Measurements from ENCODE around the gene RACK1. TPM values are rescaled to one million over a fixed set of nuclear protein-coding genes. Genes with fewer than 3 reads are reported as not detected.

Gene RACK1
- polyA plus RNA-seq, 2 of the 4 experiments (the other 2 are of a cell fraction) = 2,590 to 3,139 TPM

DNA sequence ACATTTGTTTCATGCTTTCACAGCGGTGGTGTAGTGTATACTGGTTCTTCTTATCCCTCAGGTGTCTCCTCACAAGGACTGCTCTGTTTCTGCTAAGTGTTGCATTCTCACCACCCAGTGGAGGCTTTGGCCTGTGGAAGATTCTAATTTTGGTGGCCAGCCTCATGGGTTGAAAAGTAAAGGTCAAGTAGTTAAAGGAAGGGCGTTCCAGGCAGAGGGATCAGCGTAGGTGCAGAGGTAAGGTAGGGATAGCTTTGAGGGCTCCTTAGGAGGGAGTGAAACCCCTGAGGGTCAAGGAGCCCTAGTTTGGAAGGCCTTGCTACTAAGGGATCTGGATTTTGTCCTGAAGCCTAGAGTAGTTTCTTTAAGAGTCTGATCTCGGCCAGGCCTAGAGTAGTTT, 4.6 kb upstream of the RACK1 start (continued):
- no peak for TF ChIP-seq MAZ (IDR thresholded peaks at IDR 0.05; ENCODE audit: borderline replicate concordance, low read depth, low read length)

DNA sequence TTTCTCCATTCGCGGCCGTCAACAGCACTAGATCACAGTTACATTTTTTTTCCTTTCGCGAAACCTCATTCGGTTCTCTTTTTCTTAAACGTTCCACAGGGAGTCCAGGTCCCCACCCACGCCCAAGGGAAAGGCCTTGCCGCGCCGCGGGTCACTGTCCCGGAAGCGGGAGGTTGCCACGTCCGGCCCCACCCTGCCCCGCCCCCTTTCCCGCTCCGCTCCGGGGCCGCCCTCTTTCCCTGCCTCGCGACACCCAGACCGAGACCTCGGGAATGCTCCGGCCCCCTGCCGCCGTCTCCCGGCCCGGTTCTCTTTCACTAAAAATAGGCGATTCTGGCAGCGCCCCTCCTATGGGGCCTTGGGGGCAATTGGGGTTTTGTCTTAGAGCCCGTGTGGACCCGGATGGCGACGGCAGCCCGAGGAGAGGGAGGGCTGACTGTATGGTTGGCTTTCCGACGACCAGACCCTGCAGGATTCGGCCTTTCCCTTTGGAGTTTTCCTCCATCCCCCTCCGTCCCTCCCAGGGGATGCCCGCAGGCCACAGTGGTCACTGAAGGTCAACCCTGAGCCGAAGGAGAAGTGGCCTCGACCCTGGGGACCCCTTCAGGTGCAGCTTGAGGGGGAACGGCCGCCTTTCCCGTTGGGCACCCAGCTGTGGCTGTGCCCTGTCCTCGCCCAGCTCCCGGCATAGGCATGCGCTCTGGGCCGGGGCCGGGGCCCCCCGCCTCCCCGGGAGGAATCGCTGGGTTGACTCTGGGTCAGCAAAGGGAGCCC, 2.8 kb upstream of the RACK1 start:
- peak; percentile 78 to 85 for ATAC-seq
- Histone ChIP-seq H3K27ac (peak overlapping the region; percentile 91 to 97), H3K4me1 (peaks cover 58% of the 10 kb centered on the region), H3K9me3 (no peaks in the 10 kb centered on the region), H3K4me3 (peak overlapping the region; percentile 94), H3K4me2 (peak overlapping the region; percentile 86)
- POLR2A ChIA-PET = interaction anchor here (1.3 to 2.6 kb wide), 2 partner anchors 14 to 55 kb away, joined by 3 to 21 read pairs; partner anchors contain the start of gene TRIM52
- FAIRE-seq = no peak
- 2% methylated on average over 38 of the region's 55 CpGs for WGBS (ENCODE audit: missing lambda C conversion rate)
- peak; percentile 88 to 89 for DNase-seq (ENCODE audit: low read depth in 1 of 2, low spot score in 1 of 2)
- TF ChIP-seq, protein P1, sequence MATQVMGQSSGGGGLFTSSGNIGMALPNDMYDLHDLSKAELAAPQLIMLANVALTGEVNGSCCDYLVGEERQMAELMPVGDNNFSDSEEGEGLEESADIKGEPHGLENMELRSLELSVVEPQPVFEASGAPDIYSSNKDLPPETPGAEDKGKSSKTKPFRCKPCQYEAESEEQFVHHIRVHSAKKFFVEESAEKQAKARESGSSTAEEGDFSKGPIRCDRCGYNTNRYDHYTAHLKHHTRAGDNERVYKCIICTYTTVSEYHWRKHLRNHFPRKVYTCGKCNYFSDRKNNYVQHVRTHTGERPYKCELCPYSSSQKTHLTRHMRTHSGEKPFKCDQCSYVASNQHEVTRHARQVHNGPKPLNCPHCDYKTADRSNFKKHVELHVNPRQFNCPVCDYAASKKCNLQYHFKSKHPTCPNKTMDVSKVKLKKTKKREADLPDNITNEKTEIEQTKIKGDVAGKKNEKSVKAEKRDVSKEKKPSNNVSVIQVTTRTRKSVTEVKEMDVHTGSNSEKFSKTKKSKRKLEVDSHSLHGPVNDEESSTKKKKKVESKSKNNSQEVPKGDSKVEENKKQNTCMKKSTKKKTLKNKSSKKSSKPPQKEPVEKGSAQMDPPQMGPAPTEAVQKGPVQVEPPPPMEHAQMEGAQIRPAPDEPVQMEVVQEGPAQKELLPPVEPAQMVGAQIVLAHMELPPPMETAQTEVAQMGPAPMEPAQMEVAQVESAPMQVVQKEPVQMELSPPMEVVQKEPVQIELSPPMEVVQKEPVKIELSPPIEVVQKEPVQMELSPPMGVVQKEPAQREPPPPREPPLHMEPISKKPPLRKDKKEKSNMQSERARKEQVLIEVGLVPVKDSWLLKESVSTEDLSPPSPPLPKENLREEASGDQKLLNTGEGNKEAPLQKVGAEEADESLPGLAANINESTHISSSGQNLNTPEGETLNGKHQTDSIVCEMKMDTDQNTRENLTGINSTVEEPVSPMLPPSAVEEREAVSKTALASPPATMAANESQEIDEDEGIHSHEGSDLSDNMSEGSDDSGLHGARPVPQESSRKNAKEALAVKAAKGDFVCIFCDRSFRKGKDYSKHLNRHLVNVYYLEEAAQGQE (IDR thresholded peaks at IDR 0.05) = peak; percentile 92
- TF ChIP-seq FOXS1 (CRISPR knock-in tag; IDR thresholded peaks at IDR 0.05) (no peak), POLR2A (IDR thresholded peaks at IDR 0.05; ENCODE audit: low read length) (peak; percentile 48), JUN (IDR thresholded peaks at IDR 0.05) (peak; percentile 52 to 92; a peak in 4 of 5 replicates), ESRRA (IDR thresholded peaks at IDR 0.05; ENCODE audit: borderline replicate concordance, low read length) (0 out of 2 replicates have a peak, but pooled peaks have one; percentile 16), EHMT2 (IDR thresholded peaks at IDR 0.05; ENCODE audit: low read depth) (no peak), MAFK (IDR thresholded peaks at IDR 0.05; ENCODE audit: partially characterized antibody) (no peak), CHD2 (IDR thresholded peaks at IDR 0.05; ENCODE audit: low read length, partially characterized antibody) (peak; percentile 90), EHF (CRISPR knock-in tag; IDR thresholded peaks at IDR 0.05) (no peak), HOXA7 (CRISPR knock-in tag; IDR thresholded peaks at IDR 0.05) (0 out of 2 replicates have a peak, but pooled peaks have one; percentile 0), GATA3 (IDR thresholded peaks at IDR 0.05; ENCODE audit: borderline replicate concordance) (peak; percentile 2; the same call in 1 of the 2 replicates), PHF8 (IDR thresholded peaks at IDR 0.05; ENCODE audit: borderline replicate concordance, low read depth) (peak; percentile 51; the same call in 1 of the 2 replicates)
- TF ChIP-seq, protein P2, sequence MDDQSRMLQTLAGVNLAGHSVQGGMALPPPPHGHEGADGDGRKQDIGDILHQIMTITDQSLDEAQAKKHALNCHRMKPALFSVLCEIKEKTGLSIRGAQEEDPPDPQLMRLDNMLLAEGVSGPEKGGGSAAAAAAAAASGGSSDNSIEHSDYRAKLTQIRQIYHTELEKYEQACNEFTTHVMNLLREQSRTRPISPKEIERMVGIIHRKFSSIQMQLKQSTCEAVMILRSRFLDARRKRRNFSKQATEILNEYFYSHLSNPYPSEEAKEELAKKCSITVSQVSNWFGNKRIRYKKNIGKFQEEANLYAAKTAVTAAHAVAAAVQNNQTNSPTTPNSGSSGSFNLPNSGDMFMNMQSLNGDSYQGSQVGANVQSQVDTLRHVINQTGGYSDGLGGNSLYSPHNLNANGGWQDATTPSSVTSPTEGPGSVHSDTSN (IDR thresholded peaks at IDR 0.05) = 0 out of 2 replicates have a peak, but pooled peaks have one; percentile 46
- TF ChIP-seq, protein P3, sequence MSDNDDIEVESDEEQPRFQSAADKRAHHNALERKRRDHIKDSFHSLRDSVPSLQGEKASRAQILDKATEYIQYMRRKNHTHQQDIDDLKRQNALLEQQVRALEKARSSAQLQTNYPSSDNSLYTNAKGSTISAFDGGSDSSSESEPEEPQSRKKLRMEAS (IDR thresholded peaks at IDR 0.05) = peak; percentile 84; the same call in 1 of the 2 replicates
- TF ChIP-seq, protein P4, sequence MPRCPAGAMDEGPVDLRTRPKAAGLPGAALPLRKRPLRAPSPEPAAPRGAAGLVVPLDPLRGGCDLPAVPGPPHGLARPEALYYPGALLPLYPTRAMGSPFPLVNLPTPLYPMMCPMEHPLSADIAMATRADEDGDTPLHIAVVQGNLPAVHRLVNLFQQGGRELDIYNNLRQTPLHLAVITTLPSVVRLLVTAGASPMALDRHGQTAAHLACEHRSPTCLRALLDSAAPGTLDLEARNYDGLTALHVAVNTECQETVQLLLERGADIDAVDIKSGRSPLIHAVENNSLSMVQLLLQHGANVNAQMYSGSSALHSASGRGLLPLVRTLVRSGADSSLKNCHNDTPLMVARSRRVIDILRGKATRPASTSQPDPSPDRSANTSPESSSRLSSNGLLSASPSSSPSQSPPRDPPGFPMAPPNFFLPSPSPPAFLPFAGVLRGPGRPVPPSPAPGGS (IDR thresholded peaks at IDR 0.05) = peak; percentile 87; the same call in 2 of the 3 replicates
- TF ChIP-seq, protein P5, sequence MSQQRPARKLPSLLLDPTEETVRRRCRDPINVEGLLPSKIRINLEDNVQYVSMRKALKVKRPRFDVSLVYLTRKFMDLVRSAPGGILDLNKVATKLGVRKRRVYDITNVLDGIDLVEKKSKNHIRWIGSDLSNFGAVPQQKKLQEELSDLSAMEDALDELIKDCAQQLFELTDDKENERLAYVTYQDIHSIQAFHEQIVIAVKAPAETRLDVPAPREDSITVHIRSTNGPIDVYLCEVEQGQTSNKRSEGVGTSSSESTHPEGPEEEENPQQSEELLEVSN (IDR thresholded peaks at IDR 0.05; ENCODE audit: borderline replicate concordance, low read depth) = peak; percentile 85
- TF ChIP-seq, protein P6, sequence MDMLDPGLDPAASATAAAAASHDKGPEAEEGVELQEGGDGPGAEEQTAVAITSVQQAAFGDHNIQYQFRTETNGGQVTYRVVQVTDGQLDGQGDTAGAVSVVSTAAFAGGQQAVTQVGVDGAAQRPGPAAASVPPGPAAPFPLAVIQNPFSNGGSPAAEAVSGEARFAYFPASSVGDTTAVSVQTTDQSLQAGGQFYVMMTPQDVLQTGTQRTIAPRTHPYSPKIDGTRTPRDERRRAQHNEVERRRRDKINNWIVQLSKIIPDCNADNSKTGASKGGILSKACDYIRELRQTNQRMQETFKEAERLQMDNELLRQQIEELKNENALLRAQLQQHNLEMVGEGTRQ (IDR thresholded peaks at IDR 0.05) = no peak
- CTCF ChIA-PET = interaction anchor here (1.1 to 1.8 kb wide), 2 partner anchors 10 to 12 kb away, joined by 3 to 4 read pairs; no protein-coding TSS in a partner anchor

Data from A549 (cell line).